Ishikawa (cell line): ENCODE measurements around the gene SLC39A1.
A peak's percentile ranks its signal among the peaks of the same experiment; 100 is the strongest.

Experiments
- CEBPB ChIP-seq: IDR thresholded peaks from 2 replicates; pipeline ENCODE4 v1.6.1; 2012
- CREB1 ChIP-seq: IDR thresholded peaks from 2 replicates; pipeline ENCODE4 v1.6.1; 2012; ENCODE audit warnings: low read depth
- EGR1 ChIP-seq: IDR thresholded peaks from 2 replicates; pipeline ENCODE4 v1.6.1; 2012
- EP300 ChIP-seq: IDR thresholded peaks from 2 replicates; pipeline ENCODE4 v1.6.1; 2012; ENCODE audit warnings: borderline replicate concordance
- FOXM1 ChIP-seq: IDR thresholded peaks from 2 replicates; pipeline ENCODE4 v1.6.1; 2012; ENCODE audit warnings: low read depth, borderline replicate concordance
- NFIC ChIP-seq: IDR thresholded peaks from 2 replicates; pipeline ENCODE4 v1.6.1; 2012
- RAD21 ChIP-seq: IDR thresholded peaks from 2 replicates; pipeline ENCODE4 v1.6.1; 2012; ENCODE audit warnings: low read depth
- TAF1 ChIP-seq: IDR thresholded peaks from 2 replicates; pipeline ENCODE4 v1.6.1; 2012; ENCODE audit warnings: low read depth, mild to moderate bottlenecking
- TCF12 ChIP-seq: IDR thresholded peaks from 2 replicates; pipeline ENCODE4 v1.6.1; 2012; ENCODE audit warnings: low read depth
- TEAD4 ChIP-seq: IDR thresholded peaks from 2 replicates; pipeline ENCODE4 v1.6.1; 2012
- YY1 ChIP-seq: IDR thresholded peaks from 2 replicates; pipeline ENCODE4 v1.6.1; 2012; ENCODE audit warnings: low read depth
- ZBTB7A ChIP-seq: IDR thresholded peaks from 2 replicates; pipeline ENCODE4 v1.6.1; 2012; ENCODE audit warnings: low read depth
- TF ChIP-seq, protein P1 (sequence below): IDR thresholded peaks from 2 replicates; pipeline ENCODE4 v1.6.1; 2012
- TF ChIP-seq, protein P2 (sequence below): IDR thresholded peaks from 2 replicates; pipeline ENCODE4 v1.6.1; 2012; ENCODE audit warnings: low read depth, mild to moderate bottlenecking
- TF ChIP-seq, protein P3 (sequence below): IDR thresholded peaks from 2 replicates; pipeline ENCODE4 v1.6.1; 2012

Gene SLC39A1

DNA sequence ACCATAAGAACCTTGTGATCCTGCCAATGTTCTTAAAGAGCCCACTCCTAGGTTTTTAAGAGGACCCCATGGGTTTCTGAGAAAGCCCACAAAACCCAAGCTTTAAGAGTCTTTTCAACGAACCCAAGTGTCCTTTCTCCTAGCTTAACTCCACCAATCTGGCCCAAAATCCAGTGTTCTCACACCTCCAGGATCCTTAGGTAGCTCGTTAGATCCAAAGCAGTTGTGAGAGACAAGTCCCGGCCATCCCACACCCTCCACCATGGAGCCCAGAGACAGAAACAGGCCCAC lies 18.6 kb downstream of the SLC39A1 start:
- TF ChIP-seq, protein P1, sequence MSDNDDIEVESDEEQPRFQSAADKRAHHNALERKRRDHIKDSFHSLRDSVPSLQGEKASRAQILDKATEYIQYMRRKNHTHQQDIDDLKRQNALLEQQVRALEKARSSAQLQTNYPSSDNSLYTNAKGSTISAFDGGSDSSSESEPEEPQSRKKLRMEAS: no peak
- TF ChIP-seq FOXM1: no peak
- TF ChIP-seq, protein P2, sequence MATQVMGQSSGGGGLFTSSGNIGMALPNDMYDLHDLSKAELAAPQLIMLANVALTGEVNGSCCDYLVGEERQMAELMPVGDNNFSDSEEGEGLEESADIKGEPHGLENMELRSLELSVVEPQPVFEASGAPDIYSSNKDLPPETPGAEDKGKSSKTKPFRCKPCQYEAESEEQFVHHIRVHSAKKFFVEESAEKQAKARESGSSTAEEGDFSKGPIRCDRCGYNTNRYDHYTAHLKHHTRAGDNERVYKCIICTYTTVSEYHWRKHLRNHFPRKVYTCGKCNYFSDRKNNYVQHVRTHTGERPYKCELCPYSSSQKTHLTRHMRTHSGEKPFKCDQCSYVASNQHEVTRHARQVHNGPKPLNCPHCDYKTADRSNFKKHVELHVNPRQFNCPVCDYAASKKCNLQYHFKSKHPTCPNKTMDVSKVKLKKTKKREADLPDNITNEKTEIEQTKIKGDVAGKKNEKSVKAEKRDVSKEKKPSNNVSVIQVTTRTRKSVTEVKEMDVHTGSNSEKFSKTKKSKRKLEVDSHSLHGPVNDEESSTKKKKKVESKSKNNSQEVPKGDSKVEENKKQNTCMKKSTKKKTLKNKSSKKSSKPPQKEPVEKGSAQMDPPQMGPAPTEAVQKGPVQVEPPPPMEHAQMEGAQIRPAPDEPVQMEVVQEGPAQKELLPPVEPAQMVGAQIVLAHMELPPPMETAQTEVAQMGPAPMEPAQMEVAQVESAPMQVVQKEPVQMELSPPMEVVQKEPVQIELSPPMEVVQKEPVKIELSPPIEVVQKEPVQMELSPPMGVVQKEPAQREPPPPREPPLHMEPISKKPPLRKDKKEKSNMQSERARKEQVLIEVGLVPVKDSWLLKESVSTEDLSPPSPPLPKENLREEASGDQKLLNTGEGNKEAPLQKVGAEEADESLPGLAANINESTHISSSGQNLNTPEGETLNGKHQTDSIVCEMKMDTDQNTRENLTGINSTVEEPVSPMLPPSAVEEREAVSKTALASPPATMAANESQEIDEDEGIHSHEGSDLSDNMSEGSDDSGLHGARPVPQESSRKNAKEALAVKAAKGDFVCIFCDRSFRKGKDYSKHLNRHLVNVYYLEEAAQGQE: no peak
- TF ChIP-seq CEBPB: no peak
- TF ChIP-seq YY1: no peak
- TF ChIP-seq EP300: no peak
- TF ChIP-seq TCF12: no peak
- TF ChIP-seq RAD21: no peak
- TF ChIP-seq NFIC: no peak
- TF ChIP-seq CREB1: no peak
- no peak for TF ChIP-seq ZBTB7A
- TF ChIP-seq EGR1: no peak
- TF ChIP-seq, protein P3, sequence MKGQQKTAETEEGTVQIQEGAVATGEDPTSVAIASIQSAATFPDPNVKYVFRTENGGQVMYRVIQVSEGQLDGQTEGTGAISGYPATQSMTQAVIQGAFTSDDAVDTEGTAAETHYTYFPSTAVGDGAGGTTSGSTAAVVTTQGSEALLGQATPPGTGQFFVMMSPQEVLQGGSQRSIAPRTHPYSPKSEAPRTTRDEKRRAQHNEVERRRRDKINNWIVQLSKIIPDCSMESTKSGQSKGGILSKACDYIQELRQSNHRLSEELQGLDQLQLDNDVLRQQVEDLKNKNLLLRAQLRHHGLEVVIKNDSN: no peak
- no peak for TF ChIP-seq TAF1
- TF ChIP-seq TEAD4: no peak

DNA sequence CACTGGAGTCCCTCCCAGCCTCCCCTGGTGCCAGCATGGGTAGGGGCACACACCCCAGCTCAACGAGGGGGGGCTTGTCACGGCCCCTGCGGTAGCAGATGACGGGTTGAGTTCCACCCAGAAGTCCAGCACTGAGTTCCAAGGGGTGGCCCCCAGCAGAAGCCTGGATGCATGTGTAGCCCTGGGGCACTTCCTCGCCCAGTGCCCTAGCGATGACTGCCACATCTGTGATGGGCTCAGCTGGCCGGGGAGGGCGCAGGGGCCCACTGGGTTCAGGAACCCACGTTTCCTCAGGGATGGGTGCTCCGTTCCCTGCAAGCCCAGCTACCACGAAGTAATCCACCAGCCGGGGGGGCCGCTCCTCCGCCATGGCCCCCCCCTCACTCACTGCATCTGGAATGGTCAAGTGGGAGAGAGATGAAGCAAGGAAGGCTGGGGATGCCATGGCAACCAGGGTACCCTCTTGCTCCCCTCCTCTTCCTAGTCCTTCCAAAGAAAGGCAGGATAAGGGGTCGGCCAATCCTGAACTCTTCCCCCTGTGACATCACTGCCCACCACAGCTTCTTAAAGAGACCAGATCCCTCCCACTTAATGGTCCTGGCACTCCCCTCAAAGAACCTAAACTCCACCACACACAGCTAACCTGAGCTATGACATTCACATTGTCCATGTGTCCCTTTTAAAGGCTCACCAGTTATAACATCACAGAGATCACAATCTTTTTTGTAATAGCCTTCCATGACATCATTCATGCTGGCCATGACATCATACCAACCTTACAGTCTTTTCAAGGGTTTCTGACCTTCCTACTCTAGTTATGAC lies 19.1 kb downstream of the SLC39A1 start:
- TF ChIP-seq CEBPB (no peak), TAF1 (no peak), CREB1 (0 out of 2 replicates have a peak, but pooled peaks have one; percentile 22), NFIC (no peak), FOXM1 (no peak), ZBTB7A (no peak), YY1 (no peak)
- TF ChIP-seq, protein P2: no peak

DNA sequence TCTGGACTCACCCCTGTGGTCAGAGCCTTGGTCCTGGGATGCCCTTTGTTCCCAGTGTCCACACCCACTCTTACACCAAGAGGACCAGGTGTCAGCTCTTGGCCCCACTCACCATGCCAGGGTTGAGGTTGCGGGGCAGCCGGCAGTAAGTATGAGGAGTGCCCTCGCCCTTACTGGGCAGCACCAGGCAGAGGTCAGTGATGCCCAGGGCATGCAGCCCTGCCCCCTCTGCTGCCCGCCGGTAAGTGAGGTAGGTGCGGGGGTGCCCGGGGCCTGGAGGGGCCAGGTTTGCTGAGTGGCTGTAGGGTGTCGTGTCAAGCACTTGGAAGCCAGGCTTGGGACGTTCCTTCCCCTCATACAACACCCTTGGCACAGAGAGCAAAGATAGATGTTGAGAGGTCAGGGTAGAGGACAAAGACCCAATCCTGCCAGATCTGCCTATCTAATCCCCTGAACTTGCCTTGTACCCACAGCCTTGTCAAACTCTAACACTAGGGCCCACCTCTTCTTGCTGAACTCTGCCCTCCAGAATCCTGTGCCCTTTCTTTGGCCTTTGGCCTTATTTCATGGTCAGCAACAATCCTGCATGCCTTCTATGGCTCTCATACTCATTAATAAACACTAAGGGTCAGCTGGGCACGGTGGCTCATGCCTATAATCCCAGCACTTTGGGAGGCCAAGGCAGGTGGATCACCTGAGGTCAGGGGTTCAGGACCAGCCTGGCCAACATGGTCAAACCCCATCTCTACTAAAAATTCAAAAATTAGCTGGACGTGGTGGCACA lies 20.4 kb downstream of the SLC39A1 start:
- TF ChIP-seq, protein P3: no peak
- no peak for TF ChIP-seq ZBTB7A
- TF ChIP-seq TCF12: no peak
- TF ChIP-seq NFIC: no peak
- TF ChIP-seq FOXM1: no peak
- no peak for TF ChIP-seq TEAD4
- TF ChIP-seq YY1: no peak
- TF ChIP-seq EGR1: no peak
- no peak for TF ChIP-seq CREB1
- no peak for TF ChIP-seq CEBPB
- TF ChIP-seq, protein P1: no peak
- TF ChIP-seq, protein P2: no peak
- TF ChIP-seq TAF1: no peak
- no peak for TF ChIP-seq EP300
- no peak for TF ChIP-seq RAD21
